ENCODE results near the gene CDON. TPM values are rescaled to one million over a fixed set of nuclear protein-coding genes. Genes with fewer than 3 reads are reported as not detected.

CDON gene
- total and polyA plus RNA-seq, 2 donors (not counting 3 experiments of a cell fraction or from before 2014, with no cell fraction given), result 1.6 to 3.8 TPM

GRCh38 chr11:125931668-125932067, 131.0 kb downstream of the CDON start:
- Histone ChIP-seq H4K20me1 (replicated peaks; ENCODE audit: control insufficient read depth, extremely low read depth, insufficient read depth, low read length) (no peaks in the 10 kb centered on the region), H3K4me3 (replicated peaks in 1 of 3; ENCODE audit: insufficient read depth in 1 of 3, low read depth in 1 of 3, low read length in 3 of 3) (no peak overlapping the region), H3K9me3 (replicated peaks; ENCODE audit: control insufficient read depth, insufficient read depth, low read length) (no peaks in the 10 kb centered on the region), H3K79me2 (ENCODE audit: control insufficient read depth, insufficient read depth, low read length) (no peaks in the 10 kb centered on the region), H3K9me1 (replicated peaks; ENCODE audit: control insufficient read depth, extremely low read depth, insufficient read depth, low read length) (no peaks in the 10 kb centered on the region), H3K36me3 (ENCODE audit: control insufficient read depth in 2 of 2, extremely low read depth in 1 of 2, insufficient read depth in 2 of 2, low read length in 2 of 2) (no peaks in the 10 kb centered on the region), H3K27ac (ENCODE audit: insufficient read depth, low read depth, low read length) (no peak overlapping the region), H3K9ac (replicated peaks; ENCODE audit: extremely low read depth, insufficient read depth, low read length) (no peak overlapping the region), H3K4me1 (ENCODE audit: control insufficient read depth, extremely low read depth, insufficient read depth, low read length) (no peaks in the 10 kb centered on the region), H3K4me2 (ENCODE audit: insufficient read depth, low read length) (no peak overlapping the region), H3K27me3 (ENCODE audit: control insufficient read depth in 2 of 2, insufficient read depth in 2 of 2, low read length in 2 of 2) (peaks cover 2% of the 10 kb centered on the region in 2 experiments), H2AFZ (ENCODE audit: low read depth, low read length) (no peak overlapping the region)
- dilution Hi-C loops (cut with MboI; ENCODE audit: extremely low pct_ligation_motif_present, low sequenced_read_pairs) (no loop called here), intact Hi-C loops (cut with micrococcal nuclease) (no loop called here)
- TF ChIP-seq MYC (IDR thresholded peaks at IDR 0.05; ENCODE audit: low read depth, low read length), result no peak
- no peak for TF ChIP-seq POLR2AphosphoS5 (IDR thresholded peaks at IDR 0.05; ENCODE audit: insufficient read depth, low read depth, low read length)
- no peak for TF ChIP-seq FOS (IDR thresholded peaks at IDR 0.05; ENCODE audit: borderline replicate concordance, insufficient read depth, low read length)
- no peak for TF ChIP-seq POLR2A (IDR thresholded peaks at IDR 0.05; ENCODE audit: low read depth, low read length)
- TF ChIP-seq JUN (IDR thresholded peaks at IDR 0.05; ENCODE audit: borderline replicate concordance, insufficient read depth, insufficient read length, low read depth), result no peak
- no peak for TF ChIP-seq EZH2 (IDR thresholded peaks at IDR 0.05; ENCODE audit: borderline replicate concordance, low read depth, low read length, severe bottlenecking)
- no peak for TF ChIP-seq CTCF (IDR thresholded peaks at IDR 0.05; ENCODE audit: extremely low read depth in 1 of 2, insufficient read depth in 1 of 2, low read depth in 1 of 2, low read length in 2 of 2)
- TF ChIP-seq GATA2 (IDR thresholded peaks at IDR 0.05; ENCODE audit: insufficient read depth, insufficient read length, low read depth, low read length), result no peak
- no peak for TF ChIP-seq MAX (IDR thresholded peaks at IDR 0.05; ENCODE audit: insufficient read depth, insufficient read length)
- BruUV-seq (replicated peaks), result no TSS peak
- FAIRE-seq (no peak), DNase-seq (ENCODE audit: low read depth, low spot score) (no peak)
- ChIA-PET POLR2A (no interaction called here), CTCF (interaction anchor here (1.0 kb wide), 1 partner anchor 262 kb away, joined by 3 read pairs; no protein-coding TSS in a partner anchor)
